Adrenal gland (tissue), 12 donors: ENCODE results near the gene RPL36. TPM values are rescaled to one million over a fixed set of nuclear protein-coding genes. Genes with fewer than 3 reads are reported as not detected.

Source experiments
- DNase-seq, 7 donors: peaks; one replicate each; pipeline ENCODE4 v3.0.0-alpha.2; 2019 to 2020
- H3K27ac ChIP-seq, 5 donors: fragments of 200-600 bp; sonication (generic) in 4 of 5; 1 replicate in 3 of 5; 2 replicates in 2 of 5; pipeline versions ENCODE4 v1.5.1 to v1.8.0; 2016 to 2020; ENCODE audit warnings: mild to moderate bottlenecking in 1 of 5
- H3K27me3 ChIP-seq: fragments of 200-600 bp; 2 replicates; pipeline ENCODE4 v1.8.0; 2021
- H3K36me3 ChIP-seq, 2 donors: fragments of 200-600 bp; replicated peaks in 1 of 2; 1 replicate in 1 of 2; 2 replicates in 1 of 2; pipeline versions ENCODE4 v1.5.1 to v1.8.0; 2018 to 2022
- H3K4me1 ChIP-seq, 2 donors: fragments of 200-600 bp; replicated peaks in 1 of 2; 1 replicate in 1 of 2; 2 replicates in 1 of 2; pipeline versions ENCODE4 v1.5.1 to v1.8.0; 2018 to 2021
- H3K4me3 ChIP-seq, 4 donors: fragments of 200-600 bp; sonication (generic) in 3 of 4; one replicate each; pipeline ENCODE4 v1.5.1; 2016 to 2018
- H3K9me3 ChIP-seq, 3 donors: fragments of 200-600 bp; sonication (generic) in 1 of 3; replicated peaks in 1 of 3; 1 replicate in 2 of 3; 2 replicates in 1 of 3; pipeline versions ENCODE4 v1.5.1 to v1.8.0; 2016 to 2021
- CTCF ChIP-seq, 6 experiments: fragments of 450-650 bp in 4 of 6; fragments of 200-600 bp in 2 of 6; sonication (generic) in 1 of 6; IDR thresholded peaks; 1 replicate in 5 of 6; 2 replicates in 1 of 6; pipeline versions ENCODE4 v1.5.1 to v1.8.0; 2016 to 2021; ENCODE audit warnings: antibody characterized with exemption in 6 of 6, mild to moderate bottlenecking in 2 of 6, moderate library complexity in 1 of 6
- POLR2A ChIP-seq, 2 donors: fragments of 450-650 bp; IDR thresholded peaks; one replicate each; pipeline ENCODE4 v1.6.1; 2017; ENCODE audit warnings: antibody characterized with exemption in 2 of 2, mild to moderate bottlenecking in 2 of 2, moderate library complexity in 1 of 2
- WGBS, 4 donors: extraction: QIAGEN DNeasy Blood & Tissue Kit in 2 of 4; methylation state at CpG; one replicate each; pipeline versions ENCODE4 v1.1.5 to v1.1.7; 2013 to 2017; 5-methylcytosine and 5-hydroxymethylcytosine counted together
- intact Hi-C, 2 donors: fragments of 100-400 bp; cut with DNase I; formaldehyde crosslinking; loops; one replicate each; pipeline versions ENCODE4 v1.14.1 to v1.15.0; 2022 to 2023
- polyA plus RNA-seq, 3 donors: library from polyadenylated mRNA; stranded (reverse); fragments of 200-250 nt in 2 of 3; fragments of 350-450 nt in 1 of 3; fragmentation: Illumina TruSeq in 1 of 3; extraction: RNeasy Lipid Tissue Mini Kit (QIAGEN cat#74804) in 1 of 3; gene quantifications; one replicate each; pipeline ENCODE4 v1.2.3, GENCODE V29; 2013 to 2014
- total RNA-seq, 9 donors: library from RNA; depleted of rRNA in 4 of 9; stranded (reverse); fragments of >200 nt in 4 of 9; fragments of 120-200 nt in 1 of 9; fragmentation: NEBNext Ultra II Directional in 1 of 9; extraction: Animal tissue kit (Norgen Biotek cat#: 25700) in 1 of 9; gene quantifications; one replicate each; pipeline versions ENCODE4 v1.1.0 to v1.2.4, GENCODE V29; 2013 to 2023
- donor health status: healthy with polysubstance abuse.
- donor health status: Bipolar disorder and iron deficiency.
- donor health status: DM: yes; HTN: yes; CAD: no.
- donor health status: DM: no; HTN: no; CAD: no.
- donor health status: DM: no; HTN: no; CAD: no.
- donor health status: DM: yes; HTN: yes; CAD: no.

RPL36 gene
- total and polyA plus RNA-seq, 12 donors = 615 to 3,360 (median 1,204) TPM

GRCh38 chr19:5692723-5693194 is 2.7 kb downstream of the RPL36 start:
- Histone ChIP-seq H3K4me3 (no peak overlapping the region), H3K9me3 (no peaks in the 10 kb centered on the region), H3K4me1 (peaks cover 12 to 22% of the 10 kb centered on the region in 2 donors), H3K27me3 (no peaks in the 10 kb centered on the region), H3K36me3 (peaks cover 0 to 55% of the 10 kb centered on the region in 2 donors), H3K27ac (peak overlapping the region; percentile 6 to 95 (median 93))
- TF ChIP-seq CTCF (IDR thresholded peaks at IDR 0.05) (no peak), POLR2A (IDR thresholded peaks at IDR 0.05) (no peak)
- intact Hi-C loops = no loop called here
- WGBS, 4 donors = 11 to 68% (median 56%) methylated on average over 1 to 7 of the region's 7 CpGs
- DNase-seq = no peak

DNA sequence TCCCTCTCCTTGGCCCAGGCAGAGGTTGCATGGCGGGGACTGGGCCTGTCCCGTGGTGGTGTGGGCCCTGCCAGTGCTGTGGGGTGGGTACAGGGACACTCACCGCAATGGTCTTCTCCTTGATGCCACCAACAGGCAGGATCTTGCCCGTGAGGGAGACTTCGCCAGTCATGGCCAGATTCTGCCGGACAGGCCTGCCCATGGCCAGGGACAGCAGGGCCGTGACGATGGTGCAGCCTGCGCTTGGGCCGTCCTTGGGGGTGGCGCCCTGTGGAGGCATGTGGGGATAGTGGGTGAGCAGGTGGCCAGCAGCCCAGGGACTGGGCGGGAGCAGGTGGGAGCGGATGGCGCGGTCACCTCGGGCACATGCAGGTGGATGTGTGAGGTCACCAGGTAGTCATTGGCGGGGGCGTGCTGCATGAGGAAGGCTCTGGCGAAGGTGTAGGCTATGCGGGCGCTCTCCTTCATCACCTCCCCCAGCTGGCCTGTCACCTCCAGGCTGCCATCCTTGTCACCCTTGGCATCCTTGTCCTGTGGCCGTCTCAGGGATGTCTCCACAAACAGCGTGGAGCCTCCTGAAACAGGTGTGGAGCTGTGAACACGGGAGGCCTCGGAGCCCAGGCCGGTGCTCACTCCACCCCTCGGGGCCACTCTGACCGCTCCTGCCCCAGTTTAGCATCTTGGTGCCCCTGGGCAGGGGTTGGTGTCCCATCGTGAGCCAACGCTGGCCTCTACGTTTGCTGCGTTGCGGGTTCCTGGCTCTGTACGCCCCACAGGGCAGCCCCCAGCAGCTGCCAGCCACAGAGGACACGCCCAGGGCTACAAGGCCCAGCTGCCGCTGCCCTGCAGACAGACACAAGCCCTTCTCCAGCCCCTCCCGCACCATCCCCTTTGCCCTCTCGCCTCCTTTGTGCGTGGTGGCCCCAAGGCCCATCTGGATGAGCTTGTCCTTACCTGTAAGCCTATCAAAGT is 3.4 kb downstream of the RPL36 start:
- H3K27ac ChIP-seq = peak overlapping the region in 4 of 5 donors; percentile 6 to 95 (median 92)
- no peak overlapping the region for H3K4me3 ChIP-seq
- H3K4me1 ChIP-seq = peaks cover 14 to 29% of the 10 kb centered on the region in 2 donors
- no peaks in the 10 kb centered on the region for H3K27me3 ChIP-seq
- WGBS, 4 donors = 62 to 72% (median 66%) methylated on average over 28 to 39 of the region's 39 CpGs
- H3K36me3 ChIP-seq = peaks cover 0 to 60% of the 10 kb centered on the region in 2 donors
- no peak for TF ChIP-seq CTCF (IDR thresholded peaks at IDR 0.05)
- no peak for TF ChIP-seq POLR2A (IDR thresholded peaks at IDR 0.05)
- intact Hi-C loops = no loop called here
- peak in 4 of 7 donors; percentile 54 to 69 (median 66) for DNase-seq
- no peaks in the 10 kb centered on the region for H3K9me3 ChIP-seq

- Histone ChIP-seq H3K36me3 (peaks cover 0 to 68% of the 10 kb centered on the region in 2 donors), H3K4me3 (no peak overlapping the region), H3K9me3 (no peaks in the 10 kb centered on the region), H3K4me1 (peaks cover 14 to 29% of the 10 kb centered on the region in 2 donors), H3K27ac (peak overlapping the region in 2 of 5 donors; percentile 90 to 95), H3K27me3 (no peaks in the 10 kb centered on the region)
- intact Hi-C loops = no loop called here
- DNase-seq = peak in 4 of 7 donors; percentile 32 to 59 (median 46)
- WGBS, 4 donors = 80 to 85% (median 82%) methylated on average over 38 to 45 of the region's 45 CpGs
- no peak for TF ChIP-seq CTCF (IDR thresholded peaks at IDR 0.05)
- TF ChIP-seq POLR2A (IDR thresholded peaks at IDR 0.05) = no peak
Observed at GRCh38 chr19:5694167-5694955, 4.3 kb downstream of the RPL36 start.
